ENCODE results near the gene CPN2.

Gene CPN2

GRCh38 chr3:194294895-194295214 is 56.3 kb downstream of the CPN2 start:
- DNase-seq (ENCODE audit: low read depth in 2 of 2), result no peak

GRCh38 chr3:194294199-194294894 is 56.8 kb downstream of the CPN2 start:
- no peak for DNase-seq (ENCODE audit: low read depth in 2 of 2)

DNA sequence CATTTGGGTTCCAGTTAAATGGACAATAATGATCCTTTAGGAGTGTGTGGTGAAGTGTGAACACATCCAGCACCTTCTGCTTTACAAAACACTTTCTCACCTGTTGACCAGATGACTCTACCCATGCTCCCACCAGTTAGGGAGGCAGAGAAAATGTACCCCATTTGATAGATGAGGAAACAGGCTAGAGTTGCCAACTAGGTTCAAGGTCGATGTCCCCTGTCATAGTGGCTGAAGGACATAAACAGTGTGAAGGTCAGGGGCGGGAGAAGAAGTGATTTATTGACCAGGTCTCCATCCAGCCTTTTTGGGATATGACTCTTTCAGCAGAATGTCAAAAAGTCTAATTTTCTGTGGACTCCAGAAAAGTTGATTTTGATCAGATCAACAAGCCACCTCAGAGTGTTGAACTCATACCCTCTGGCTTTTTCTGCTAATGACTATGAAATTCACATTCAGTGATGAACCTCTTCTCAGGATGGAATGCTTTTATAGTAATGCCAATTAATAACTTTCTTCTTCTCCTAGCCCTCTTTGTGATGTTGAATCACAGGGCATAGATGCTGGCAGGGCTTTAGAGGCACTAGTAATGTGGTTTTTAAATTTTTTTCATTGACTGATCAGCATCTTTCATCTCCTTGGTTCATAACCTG is 57.5 kb downstream of the CPN2 start:
- DNase-seq (ENCODE audit: low read depth in 2 of 2), result no peak

DNA sequence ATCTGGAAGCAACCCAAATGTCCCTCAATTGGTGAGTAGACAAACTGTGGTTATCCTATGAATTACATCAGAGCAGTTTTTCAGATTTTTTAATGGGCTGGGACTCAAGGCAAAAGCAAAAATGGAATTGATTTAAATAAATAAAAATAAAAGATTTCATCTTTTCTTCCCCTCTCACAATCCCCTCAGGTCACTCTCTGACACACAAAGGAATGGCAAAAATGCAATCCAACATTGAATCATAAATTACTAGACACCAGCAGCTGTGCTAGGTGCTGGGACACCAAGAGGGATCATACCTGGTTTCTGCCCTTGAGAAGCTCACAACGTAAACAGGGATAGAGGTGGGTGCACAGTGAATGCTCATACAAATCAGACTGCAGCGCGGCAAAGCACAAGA is 58.8 kb downstream of the CPN2 start:
- DNase-seq (ENCODE audit: low read depth in 2 of 2), result no peak
